ENCODE data around the gene PYCARD. TPM values are rescaled to one million over a fixed set of nuclear protein-coding genes. Genes with fewer than 3 reads are reported as not detected.

PYCARD gene
- total RNA-seq, 1 donor from 2014 or later = 88.2 TPM

DNA sequence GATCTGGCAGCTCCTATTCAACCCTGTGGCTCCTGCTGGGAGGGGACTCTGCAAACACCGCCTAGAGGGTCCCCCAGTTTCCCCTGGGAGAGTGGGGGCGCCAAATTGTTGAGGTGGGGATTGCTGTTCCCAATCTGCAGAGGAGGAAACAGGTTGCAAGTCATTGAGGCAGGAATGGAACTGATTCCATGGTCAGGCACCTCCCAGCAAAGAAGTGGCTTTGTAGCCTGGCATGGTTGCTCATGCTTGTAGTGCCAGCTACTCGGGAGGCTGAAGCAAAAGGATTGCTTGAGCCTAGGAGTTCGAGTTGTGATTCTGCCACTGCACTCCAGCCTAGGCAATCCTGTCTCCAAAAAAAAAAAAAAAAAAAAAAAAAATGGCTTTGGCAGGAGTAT, 14.6 kb upstream of the PYCARD start:
- Histone ChIP-seq H3K27me3 (ENCODE audit: control insufficient read depth, insufficient read depth, low read length) (peaks cover 24% of the 10 kb centered on the region), H3K4me3 (ENCODE audit: low read depth, low read length) (no peak overlapping the region), H3K36me3 (ENCODE audit: control insufficient read depth, insufficient read depth, low read length) (no peaks in the 10 kb centered on the region)
- FAIRE-seq (no peak), DNase-seq (ENCODE audit: low read depth) (no peak)
- TF ChIP-seq, protein P1, sequence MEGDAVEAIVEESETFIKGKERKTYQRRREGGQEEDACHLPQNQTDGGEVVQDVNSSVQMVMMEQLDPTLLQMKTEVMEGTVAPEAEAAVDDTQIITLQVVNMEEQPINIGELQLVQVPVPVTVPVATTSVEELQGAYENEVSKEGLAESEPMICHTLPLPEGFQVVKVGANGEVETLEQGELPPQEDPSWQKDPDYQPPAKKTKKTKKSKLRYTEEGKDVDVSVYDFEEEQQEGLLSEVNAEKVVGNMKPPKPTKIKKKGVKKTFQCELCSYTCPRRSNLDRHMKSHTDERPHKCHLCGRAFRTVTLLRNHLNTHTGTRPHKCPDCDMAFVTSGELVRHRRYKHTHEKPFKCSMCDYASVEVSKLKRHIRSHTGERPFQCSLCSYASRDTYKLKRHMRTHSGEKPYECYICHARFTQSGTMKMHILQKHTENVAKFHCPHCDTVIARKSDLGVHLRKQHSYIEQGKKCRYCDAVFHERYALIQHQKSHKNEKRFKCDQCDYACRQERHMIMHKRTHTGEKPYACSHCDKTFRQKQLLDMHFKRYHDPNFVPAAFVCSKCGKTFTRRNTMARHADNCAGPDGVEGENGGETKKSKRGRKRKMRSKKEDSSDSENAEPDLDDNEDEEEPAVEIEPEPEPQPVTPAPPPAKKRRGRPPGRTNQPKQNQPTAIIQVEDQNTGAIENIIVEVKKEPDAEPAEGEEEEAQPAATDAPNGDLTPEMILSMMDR (IDR thresholded peaks at IDR 0.05; ENCODE audit: insufficient read depth, low read length, severe bottlenecking) = no peak

DNA sequence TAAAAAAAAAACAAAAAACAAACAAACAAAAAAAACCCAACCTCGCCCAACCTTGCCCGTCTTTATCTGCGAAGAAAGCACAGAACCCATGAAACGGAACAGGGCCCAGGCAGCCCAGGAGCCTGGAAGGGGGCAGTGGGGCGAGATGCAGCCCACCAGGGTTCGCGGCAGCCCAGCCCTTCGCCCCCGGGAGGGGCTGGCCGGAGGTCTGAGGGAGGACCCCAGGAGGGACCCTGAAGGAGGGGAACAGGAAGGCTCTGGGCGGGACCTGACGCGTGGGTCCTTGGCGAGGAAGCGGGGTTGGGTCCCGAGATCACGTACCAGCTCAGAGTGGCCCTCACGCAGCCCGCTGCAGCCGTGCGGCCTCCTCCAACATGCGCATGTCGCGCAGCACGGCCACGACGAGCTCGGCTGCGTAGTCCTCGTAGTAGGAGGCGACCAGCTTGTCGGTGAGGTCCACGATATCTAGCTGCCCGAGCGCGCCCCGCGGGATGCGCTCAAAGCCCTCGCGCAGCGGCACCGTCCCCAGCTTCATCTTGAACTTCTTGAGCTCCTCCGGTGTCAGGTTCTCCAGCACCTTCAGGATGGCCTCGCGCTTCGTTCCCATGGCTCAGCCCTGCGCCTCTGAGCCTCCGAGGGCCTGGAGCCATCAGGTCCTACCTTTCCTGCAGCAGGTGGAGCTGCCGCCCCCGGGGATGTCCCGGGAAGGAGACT, 14.0 kb upstream of the PYCARD start, which contains the start of gene PYDC1:
TSS of gene PYDC1 (minus strand) at position 714 of the 714 bp plus-strand sequence. CDS start at position 607, 107 bp downstream.
- H3K36me3 ChIP-seq (ENCODE audit: control insufficient read depth, insufficient read depth, low read length) = no peaks in the 10 kb centered on the region
- TF ChIP-seq, protein P1 (IDR thresholded peaks at IDR 0.05; ENCODE audit: insufficient read depth, low read length, severe bottlenecking) = no peak
- FAIRE-seq (no peak), DNase-seq (ENCODE audit: low read depth) (no peak)
- no peak within 1 kb of the TSS for H3K4me3 ChIP-seq (ENCODE audit: low read depth, low read length)
- peaks cover 24% of the 10 kb centered on the region for H3K27me3 ChIP-seq (ENCODE audit: control insufficient read depth, insufficient read depth, low read length)

DNA sequence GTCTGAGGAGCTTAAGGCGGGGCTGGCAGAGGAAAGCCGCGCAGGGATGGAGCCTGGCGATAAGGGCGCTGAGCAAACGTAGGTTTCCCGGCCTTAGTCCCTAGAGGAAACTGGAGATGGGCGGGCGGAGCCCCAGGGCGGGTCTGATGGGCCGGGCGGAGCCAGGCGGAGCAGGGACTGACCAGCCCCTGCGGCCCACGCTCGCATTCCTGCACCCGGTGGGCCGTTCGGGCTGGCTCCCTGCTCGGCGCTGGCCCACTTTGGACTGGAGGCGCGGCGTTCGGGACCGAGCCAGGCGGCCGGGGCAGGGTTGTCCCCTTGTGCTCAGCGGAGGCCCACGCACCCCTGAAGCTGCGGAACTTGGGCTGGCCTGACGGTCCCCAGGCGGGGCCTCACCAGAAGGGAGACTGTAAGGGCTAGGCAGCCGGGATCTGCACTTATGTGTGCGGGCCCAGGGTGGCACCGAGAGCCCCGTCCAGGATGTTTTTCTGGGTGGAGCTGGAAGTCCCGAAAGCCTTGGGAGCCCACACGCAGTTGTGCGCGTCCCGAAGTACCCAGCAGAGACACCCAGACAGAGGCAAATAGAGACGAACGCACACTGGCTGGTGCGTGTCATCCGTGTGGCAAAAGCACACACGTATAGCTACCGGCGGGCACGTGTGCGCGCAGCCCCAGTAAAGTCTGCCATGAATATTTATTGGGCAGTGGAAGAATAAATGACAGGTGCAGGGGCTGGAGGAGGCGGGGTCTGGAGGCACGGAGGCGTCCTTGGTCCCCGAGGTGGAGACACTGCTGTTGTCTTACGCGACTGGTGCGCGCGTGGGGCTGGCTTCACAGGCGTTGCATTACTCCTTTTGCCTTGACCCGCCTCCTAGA, 13.0 kb upstream of the PYCARD start:
- Histone ChIP-seq H3K36me3 (ENCODE audit: control insufficient read depth, insufficient read depth, low read length) (no peaks in the 10 kb centered on the region), H3K4me3 (ENCODE audit: low read depth, low read length) (peak overlapping the region; percentile 29), H3K27me3 (ENCODE audit: control insufficient read depth, insufficient read depth, low read length) (peaks cover 24% of the 10 kb centered on the region)
- peak; percentile 40 for DNase-seq (ENCODE audit: low read depth)
- TF ChIP-seq, protein P1 (IDR thresholded peaks at IDR 0.05; ENCODE audit: insufficient read depth, low read length, severe bottlenecking) = no peak
- FAIRE-seq = no peak

DNA sequence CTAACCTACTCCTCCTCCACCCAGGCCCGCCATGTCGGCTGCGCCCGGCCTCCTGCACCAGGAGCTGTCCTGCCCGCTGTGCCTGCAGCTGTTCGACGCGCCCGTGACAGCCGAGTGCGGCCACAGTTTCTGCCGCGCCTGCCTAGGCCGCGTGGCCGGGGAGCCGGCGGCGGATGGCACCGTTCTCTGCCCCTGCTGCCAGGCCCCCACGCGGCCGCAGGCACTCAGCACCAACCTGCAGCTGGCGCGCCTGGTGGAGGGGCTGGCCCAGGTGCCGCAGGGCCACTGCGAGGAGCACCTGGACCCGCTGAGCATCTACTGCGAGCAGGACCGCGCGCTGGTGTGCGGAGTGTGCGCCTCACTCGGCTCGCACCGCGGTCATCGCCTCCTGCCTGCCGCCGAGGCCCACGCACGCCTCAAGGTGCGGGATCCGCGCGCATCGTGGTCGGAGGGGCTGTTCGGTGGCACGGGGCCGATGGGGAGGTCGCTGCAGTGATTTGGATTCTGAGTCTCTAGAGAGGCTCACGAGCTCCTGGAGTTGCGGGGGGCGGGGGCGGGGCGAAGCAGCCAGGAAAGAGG, 12.2 kb upstream of the PYCARD start:
- Histone ChIP-seq H3K27me3 (ENCODE audit: control insufficient read depth, insufficient read depth, low read length) (peaks cover 25% of the 10 kb centered on the region), H3K4me3 (ENCODE audit: low read depth, low read length) (peak overlapping the region; percentile 29)
- no peak for FAIRE-seq

DNA sequence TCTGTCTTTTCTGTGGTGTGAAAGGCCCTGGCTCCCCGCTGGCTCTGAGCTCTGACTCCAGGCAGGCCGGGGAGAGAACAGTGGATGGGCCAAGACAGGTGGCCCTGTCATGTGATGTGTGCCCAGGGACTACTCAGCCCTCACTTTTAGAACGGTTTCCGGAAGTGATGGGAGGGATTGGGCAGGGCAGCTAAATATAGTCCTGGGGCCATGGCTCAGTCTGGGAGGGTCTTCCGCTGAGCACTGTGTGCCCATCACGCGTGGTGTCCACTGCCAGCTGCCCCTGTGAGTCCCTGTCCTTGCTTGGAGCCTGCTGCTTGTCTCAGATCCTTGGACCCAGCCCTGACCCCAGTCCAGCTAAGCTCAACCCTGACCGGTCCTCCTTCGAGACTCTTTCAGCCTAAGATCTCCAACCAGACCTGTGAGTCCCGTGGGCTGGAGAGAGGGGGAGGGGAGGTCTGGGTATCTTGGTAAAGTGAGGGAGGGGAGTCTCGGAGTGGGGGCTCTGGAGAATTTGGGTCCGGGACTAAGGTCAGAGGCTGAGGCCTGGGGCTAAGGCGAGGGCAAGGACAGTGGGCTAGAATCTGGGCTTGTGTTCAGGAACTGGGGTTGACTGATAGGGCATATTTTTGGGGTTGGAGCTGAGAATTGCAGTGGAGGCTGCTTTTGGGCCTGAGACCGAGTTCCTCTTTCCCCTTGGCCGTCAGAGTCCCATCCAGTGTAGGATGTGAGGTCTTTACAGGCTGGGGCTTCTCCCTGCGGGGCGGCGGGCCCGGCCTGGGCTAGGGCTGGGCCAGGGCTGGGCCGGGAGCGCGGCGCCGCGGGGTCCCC, 11.5 kb upstream of the PYCARD start, which contains the start of gene TRIM72:
TSS of gene TRIM72 (plus strand) at position 243 of the 831 bp plus-strand sequence. CDS start 620 bp downstream, outside the sequence.
- Histone ChIP-seq H3K27me3 (ENCODE audit: control insufficient read depth, insufficient read depth, low read length) (peaks cover 26% of the 10 kb centered on the region), H3K36me3 (ENCODE audit: control insufficient read depth, insufficient read depth, low read length) (no peaks in the 10 kb centered on the region), H3K4me3 (ENCODE audit: low read depth, low read length) (peak within 1 kb of the TSS; percentile 29)
- TF ChIP-seq, protein P1 (IDR thresholded peaks at IDR 0.05; ENCODE audit: insufficient read depth, low read length, severe bottlenecking) = no peak
- DNase-seq (ENCODE audit: low read depth) (no peak), FAIRE-seq (no peak)

More for the DNA sequence above, 12.2 kb upstream of the PYCARD start:
- TF ChIP-seq, protein P1 (IDR thresholded peaks at IDR 0.05; ENCODE audit: insufficient read depth, low read length, severe bottlenecking) = no peak
- DNase-seq (ENCODE audit: low read depth) = no peak
- H3K36me3 ChIP-seq (ENCODE audit: control insufficient read depth, insufficient read depth, low read length) = no peaks in the 10 kb centered on the region
